Fibroblast of villous mesenchyme (primary cell): ENCODE data around the gene SERINC4. TPM values are rescaled to one million over a fixed set of nuclear protein-coding genes. Genes with fewer than 3 reads are reported as not detected.

Experiments used
- DNase-seq: peaks from one replicate; pipeline ENCODE4 v3.0.0-alpha.2; 2010; ENCODE audit warnings: low read depth
- H3K4me3 ChIP-seq: 2 replicates; pipeline ENCODE4 v1.5.1; 2011; ENCODE audit warnings: low read depth, mild to moderate bottlenecking, low read length
- CTCF ChIP-seq: IDR thresholded peaks from 2 replicates; pipeline ENCODE4 v1.5.1; 2012; ENCODE audit warnings: low read depth, mild to moderate bottlenecking, low read length; ENCODE audit not compliant: insufficient read depth
- total RNA-seq: library from RNA; depleted of rRNA; stranded (reverse); fragments of >200 nt; gene quantifications from 2 replicates; pipeline ENCODE4 v1.2.3, GENCODE V29; 2012

Gene SERINC4
- total RNA-seq, 1 donor, result under 0.01 TPM

- peak within 1 kb of the TSS; percentile 97 for H3K4me3 ChIP-seq
- no peak for TF ChIP-seq CTCF
- peak; percentile 88 for DNase-seq
Observed at GRCh38 chr15:43800286-43801141, 494 bp upstream of the SERINC4 start, which contains the start of gene HYPK. HYPK (plus strand) TSS chr15:43800599; CDS start chr15:43800623, 24 bp downstream.

GRCh38 chr15:43799209-43799944, 643 bp downstream of the SERINC4 start:
- TF ChIP-seq CTCF, result no peak
- H3K4me3 ChIP-seq, result no peak overlapping the region
- no peak for DNase-seq

- no peak for TF ChIP-seq CTCF
- no peak for DNase-seq
- H3K4me3 ChIP-seq, result no peak overlapping the region
Observed at GRCh38 chr15:43796566-43796965, 3.5 kb downstream of the SERINC4 start.

GRCh38 chr15:43795997-43796396, 4.0 kb downstream of the SERINC4 start:
- no peak overlapping the region for H3K4me3 ChIP-seq
- TF ChIP-seq CTCF, result no peak
- no peak for DNase-seq

GRCh38 chr15:43795197-43795596, 4.8 kb downstream of the SERINC4 start:
- TF ChIP-seq CTCF, result no peak
- no peak overlapping the region for H3K4me3 ChIP-seq
- DNase-seq, result no peak

- TF ChIP-seq CTCF, result no peak
- H3K4me3 ChIP-seq, result peak overlapping the region; percentile 94
- no peak for DNase-seq
Observed at GRCh38 chr15:43794269-43795037, 5.6 kb downstream of the SERINC4 start.
